AG04450 (cell line): ENCODE results near the gene KCNK7. TPM values are rescaled to one million over a fixed set of nuclear protein-coding genes. Genes with fewer than 3 reads are reported as not detected.

ENCODE experiments used
- CTCF ChIA-PET: fragments of 300-600, 350-600 bp; formaldehyde crosslinking; extraction: SDS; loops from one replicate; lab custom pipeline; 2022; ENCODE audit warnings: antibody characterized with exemption, inconsistent platforms; lab: Charles Lee
- POLR2A ChIA-PET: fragments of 350-600 bp; formaldehyde crosslinking; extraction: SDS; loops from one replicate; lab custom pipeline; 2021; ENCODE audit warnings: antibody characterized with exemption, inconsistent platforms; lab: Yijun Ruan, JAX
- DNase-seq: peaks from one replicate; pipeline ENCODE4 v3.0.0-alpha.2; 2011; ENCODE audit warnings: low read depth, low spot score
- H3K27ac ChIP-seq: one replicate; pipeline ENCODE4 v1.5.1; 2012; ENCODE audit warnings: low read depth, low read length, control low read depth
- H3K27me3 ChIP-seq: one replicate; pipeline ENCODE4 v1.6.0; 2012; ENCODE audit warnings: low read length; ENCODE audit not compliant: control insufficient read depth, insufficient read depth
- H3K4me3 ChIP-seq: 2 replicates; pipeline ENCODE4 v1.5.1; 2011; ENCODE audit warnings: mild to moderate bottlenecking, low read depth, low read length, control low read depth
- H3K9me3 ChIP-seq: 2 replicates; pipeline ENCODE4 v1.5.1; 2012; ENCODE audit warnings: low read length; ENCODE audit not compliant: control insufficient read depth, insufficient read depth
- CTCF ChIP-seq: IDR thresholded peaks from 2 replicates; pipeline ENCODE4 v1.5.1; 2011; ENCODE audit warnings: low read depth, low read length, control low read depth, inconsistent platforms
- polyA plus RNA-seq: library from polyadenylated mRNA; depleted of rRNA; stranded (reverse); fragments of >200 nt; gene quantifications from 2 replicates; pipeline ENCODE4 v1.2.3, GENCODE V29; 2011

KCNK7 gene
- polyA plus RNA-seq, 1 experiment = not detected

GRCh38 chr11:65576232-65576866 lies 19.3 kb downstream of the KCNK7 start:
- no peak for DNase-seq
- TF ChIP-seq CTCF = no peak
- Histone ChIP-seq H3K27me3 (no peaks in the 10 kb centered on the region), H3K27ac (peak overlapping the region; percentile 21), H3K9me3 (no peaks in the 10 kb centered on the region), H3K4me3 (peak overlapping the region; percentile 65)
- ChIA-PET POLR2A (interaction anchor here (0.6 to 1.1 kb wide), 4 partner anchors 17 to 143 kb away, joined by 3 to 5 read pairs (median 3); no protein-coding TSS in a partner anchor), CTCF (interaction anchor here (0.6 to 2.3 kb wide), 3 partner anchors 18 to 271 kb away, joined by 3 to 17 read pairs (median 8); no protein-coding TSS in a partner anchor)

GRCh38 chr11:65575568-65576231 lies 19.9 kb downstream of the KCNK7 start, which contains the start of gene EHBP1L1:
Gene EHBP1L1, plus strand, starts transcription at chr11:65576053. Its CDS starts 250 bp downstream, at chr11:65576303.
- Histone ChIP-seq H3K9me3 (no peaks in the 10 kb centered on the region; the same call in 1 of the 2 replicates), H3K27ac (peak within 1 kb of the TSS; percentile 39), H3K4me3 (peak within 1 kb of the TSS; percentile 65), H3K27me3 (no peaks in the 10 kb centered on the region)
- CTCF ChIA-PET = interaction anchor here (1.5 to 2.3 kb wide), 2 partner anchors 18 to 35 kb away, joined by 7 to 8 read pairs; no protein-coding TSS in a partner anchor
- POLR2A ChIA-PET = interaction anchor here (0.6 to 1.2 kb wide), 3 partner anchors 31 to 144 kb away, joined by 3 to 5 read pairs (median 3); partner anchors contain the start of gene PCNX3
- TF ChIP-seq CTCF = no peak
- no peak for DNase-seq

GRCh38 chr11:65574811-65575567 lies 20.6 kb downstream of the KCNK7 start:
- ChIA-PET CTCF (interaction anchor here (1.5 to 2.3 kb wide), 2 partner anchors 19 to 34 kb away, joined by 7 to 8 read pairs; no protein-coding TSS in a partner anchor), POLR2A (interaction anchor here (1.2 kb wide), 1 partner anchor 40 kb away, joined by 5 read pairs; the partner anchor contains the start of gene PCNX3)
- no peak for TF ChIP-seq CTCF
- DNase-seq = no peak
- no peaks in the 10 kb centered on the region for H3K27me3 ChIP-seq
- H3K27ac ChIP-seq = peak overlapping the region; percentile 39
- peak overlapping the region; percentile 58 for H3K4me3 ChIP-seq
- H3K9me3 ChIP-seq = peaks cover 4% of the 10 kb centered on the region; the same call in 1 of the 2 replicates

GRCh38 chr11:65574109-65574810 lies 21.3 kb downstream of the KCNK7 start:
- CTCF ChIA-PET = interaction anchor here (0.9 to 4.1 kb wide), 5 partner anchors 13 to 41 kb away, joined by 4 to 20 read pairs (median 8); partner anchors contain the start of gene PCNX3
- DNase-seq = peak; percentile 86
- peaks cover 4% of the 10 kb centered on the region; the same call in 1 of the 2 replicates for H3K9me3 ChIP-seq
- no peaks in the 10 kb centered on the region for H3K27me3 ChIP-seq
- peak overlapping the region; percentile 39 for H3K27ac ChIP-seq
- H3K4me3 ChIP-seq = peak overlapping the region; percentile 77
- TF ChIP-seq CTCF = peak; percentile 59
- POLR2A ChIA-PET = no interaction called here
